HepG2 (cell line): Measurements from ENCODE around the gene LAG3. TPM values are rescaled to one million over a fixed set of nuclear protein-coding genes. Genes with fewer than 3 reads are reported as not detected.

Source experiments
- ARID3A ChIP-seq: IDR thresholded peaks from 2 replicates; pipeline ENCODE4 v1.6.1; 2012; ENCODE audit warnings: low read depth, low read length, improper control_type of control experiment
- CTCF ChIP-seq: sonication (generic); formaldehyde crosslinking; IDR thresholded peaks from 2 replicates; pipeline ENCODE4 v1.5.0; 2020; ENCODE audit warnings: mild to moderate bottlenecking, missing genetic modification reagents, moderate library complexity
- ERF ChIP-seq: IDR thresholded peaks from 2 replicates; pipeline ENCODE4 v1.6.1; 2018; ENCODE audit warnings: missing biosample characterization, missing genetic modification reagents
- FOXJ3 ChIP-seq: sonication (generic); formaldehyde crosslinking; IDR thresholded peaks from 2 replicates; pipeline ENCODE4 v1.4.0; 2020; ENCODE audit warnings: missing genetic modification reagents, mild to moderate bottlenecking, borderline replicate concordance
- FOXK2 ChIP-seq: fragments of 450-650 bp; IDR thresholded peaks from 2 replicates; pipeline ENCODE4 v1.6.1; 2016
- IKZF1 ChIP-seq: fragments of 450-650 bp; IDR thresholded peaks from 2 replicates; pipeline ENCODE4 v1.7.1; 2016
- KLF6 ChIP-seq: IDR thresholded peaks from 2 replicates; pipeline ENCODE4 v1.8.0; 2016; ENCODE audit warnings: missing biosample characterization, missing genetic modification reagents
- MAZ ChIP-seq, 2 experiments: sonication (generic) in 1 of 2; formaldehyde crosslinking in 1 of 2; IDR thresholded peaks; 2 replicates each; pipeline versions ENCODE4 v1.5.0 to v1.6.1; 2012 to 2020; ENCODE audit warnings: low read depth in 2 of 2, mild to moderate bottlenecking in 2 of 2, borderline replicate concordance in 1 of 2, improper control_type of control experiment in 1 of 2, low read length in 1 of 2, missing genetic modification reagents in 1 of 2, moderate library complexity in 1 of 2
- MED1 ChIP-seq: sonication (generic); formaldehyde crosslinking; IDR thresholded peaks from 2 replicates; pipeline ENCODE4 v1.4.0; 2020; ENCODE audit warnings: missing genetic modification reagents
- MIXL1 ChIP-seq: IDR thresholded peaks from 2 replicates; pipeline ENCODE4 v1.6.1; 2016
- MTERF4 ChIP-seq: sonication (generic); formaldehyde crosslinking; IDR thresholded peaks from 2 replicates; pipeline ENCODE4 v1.8.0; 2023; ENCODE audit warnings: mild to moderate bottlenecking, missing genetic modification reagents
- PLSCR1 ChIP-seq: sonication (generic); formaldehyde crosslinking; IDR thresholded peaks from 2 replicates; pipeline ENCODE4 v1.5.0; 2020; ENCODE audit warnings: missing genetic modification reagents, mild to moderate bottlenecking, borderline replicate concordance
- POLR2AphosphoS5 ChIP-seq: IDR thresholded peaks from 2 replicates; pipeline ENCODE4 v1.6.1; 2012; ENCODE audit warnings: low read depth, low read length
- TARDBP ChIP-seq: sonication (generic); formaldehyde crosslinking; IDR thresholded peaks from 2 replicates; pipeline ENCODE4 v1.8.0; 2022; ENCODE audit warnings: mild to moderate bottlenecking, missing genetic modification reagents
- U2AF2 ChIP-seq: fragments of 200-400 bp; formaldehyde crosslinking; IDR thresholded peaks from 2 replicates; pipeline ENCODE4 v1.6.1; 2017; ENCODE audit warnings: low read depth, mild to moderate bottlenecking, low read length
- ZBTB7A ChIP-seq: sonication (generic); formaldehyde crosslinking; IDR thresholded peaks from 2 replicates; pipeline ENCODE4 v1.8.0; 2022; ENCODE audit warnings: mild to moderate bottlenecking, missing genetic modification reagents
- ZFP36L1 ChIP-seq: sonication (generic); formaldehyde crosslinking; IDR thresholded peaks from 2 replicates; pipeline ENCODE4 v1.8.0; 2022; ENCODE audit warnings: mild to moderate bottlenecking, missing genetic modification reagents, moderate library complexity
- ZKSCAN8 ChIP-seq: IDR thresholded peaks from 2 replicates; pipeline ENCODE4 v1.6.1; 2016; ENCODE audit warnings: borderline replicate concordance, missing genetic modification reagents, missing compliant biosample characterization
- ZNF10 ChIP-seq: sonication (generic); formaldehyde crosslinking; IDR thresholded peaks from 2 replicates; pipeline ENCODE4 v1.4.0; 2020; ENCODE audit warnings: mild to moderate bottlenecking, low read depth, missing genetic modification reagents, borderline replicate concordance
- ZNF569 ChIP-seq: sonication (generic); formaldehyde crosslinking; IDR thresholded peaks from 2 replicates; pipeline ENCODE4 v1.5.0; 2020; ENCODE audit warnings: mild to moderate bottlenecking, missing genetic modification reagents, moderate library complexity, borderline replicate concordance
- ZNF574 ChIP-seq: sonication (generic); formaldehyde crosslinking; IDR thresholded peaks from 2 replicates; pipeline ENCODE4 v1.4.0; 2020; ENCODE audit warnings: missing genetic modification reagents
- ZNF782 ChIP-seq: sonication (generic); formaldehyde crosslinking; IDR thresholded peaks from 2 replicates; pipeline ENCODE4 v1.4.0; 2020; ENCODE audit warnings: missing genetic modification reagents, mild to moderate bottlenecking, borderline replicate concordance
- polyA plus RNA-seq, 8 experiments: library from polyadenylated mRNA; depleted of rRNA in 3 of 8; stranded (reverse) in 7 of 8; unstranded in 1 of 8; fragments of >200 nt; fragmentation: Illumina TruSeq in 4 of 8; extraction: Trizol in 4 of 8; gene quantifications; 2 replicates each; pipeline versions ENCODE4 v1.2.1 to v1.2.3, GENCODE V29; 2011 to 2016; ENCODE audit warnings: low read depth in 4 of 8, missing spikeins in 1 of 8, mixed read lengths in 1 of 8; ENCODE audit not compliant: insufficient read depth in 1 of 8
- total RNA-seq, 5 experiments: library from RNA; depleted of rRNA; stranded (reverse); fragments of >200 nt; fragmentation: Illumina TruSeq; extraction: Trizol; gene quantifications; 2 replicates each; pipeline ENCODE4 v1.2.3, GENCODE V29; 2016; ENCODE audit warnings: low read depth in 1 of 5

Gene LAG3
- total and polyA plus RNA-seq, 2 of the 13 experiments (the other 11 are each of a cell fraction or from before 2014, with no cell fraction given): 0.11 to 0.26 TPM

- TF ChIP-seq CTCF (CRISPR knock-in tag) (peak; percentile 84), ZNF574 (CRISPR knock-in tag) (0 out of 2 replicates have a peak, but pooled peaks have one; percentile 26), MIXL1 (CRISPR knock-in tag) (0 out of 2 replicates have a peak, but pooled peaks have one; percentile 21), KLF6 (CRISPR knock-in tag) (no peak), MED1 (CRISPR knock-in tag) (peak; percentile 14; the same call in 1 of the 2 replicates), ZFP36L1 (CRISPR knock-in tag) (no peak), POLR2AphosphoS5 (no peak), FOXJ3 (CRISPR knock-in tag) (peak; percentile 28; the same call in 1 of the 2 replicates), FOXK2 (no peak), U2AF2 (no peak), ZNF10 (CRISPR knock-in tag) (no peak), ZBTB7A (no peak), ZNF782 (CRISPR knock-in tag) (peak; percentile 95), ZKSCAN8 (CRISPR knock-in tag) (no peak), MAZ (IDR thresholded peaks at IDR 0.05; ENCODE audit: borderline replicate concordance, low read depth, low read length) (no peak), MAZ (CRISPR knock-in tag; IDR thresholded peaks at IDR 0.05; ENCODE audit: low read depth) (0 out of 2 replicates have a peak, but pooled peaks have one; percentile 36), TARDBP (CRISPR knock-in tag) (no peak), ERF (CRISPR knock-in tag) (0 out of 2 replicates have a peak, but pooled peaks have one; percentile 24), MTERF4 (CRISPR knock-in tag) (0 out of 2 replicates have a peak, but pooled peaks have one; percentile 31), IKZF1 (no peak), ARID3A (0 out of 2 replicates have a peak, but pooled peaks have one; percentile 16), PLSCR1 (CRISPR knock-in tag) (no peak), ZNF569 (CRISPR knock-in tag) (no peak)
Observed at GRCh38 chr12:6735448-6736191, 36.7 kb upstream of the LAG3 start (continued).
